LHCN-M2 (cell line): Measurements from ENCODE around the gene LYVE1. TPM values are rescaled to one million over a fixed set of nuclear protein-coding genes. Genes with fewer than 3 reads are reported as not detected.
"Not testable (repeated sequence)": the region's sequence is repeated elsewhere in the genome, so short reads cannot be mapped to it uniquely, and the experiment has no call there.

Experiments used
- DNase-seq: peaks from one replicate; pipeline ENCODE4 v3.0.0-alpha.2; 2012; ENCODE audit warnings: low read depth
- polyA plus RNA-seq: library from polyadenylated mRNA; unstranded; fragments of >200 nt; gene quantifications from one replicate; pipeline ENCODE4 v1.2.1, GENCODE V29; 2012; ENCODE audit warnings: missing spikeins
- total RNA-seq: library from RNA; depleted of rRNA; stranded (reverse); fragments of >200 nt; gene quantifications from 2 replicates; pipeline ENCODE4 v1.2.3, GENCODE V29; 2014; rRNA removed

Gene LYVE1
- total RNA-seq, result 0.06 TPM in 1 of 2 replicates, not detected in the other
- polyA plus RNA-seq, result not detected

- no peak for DNase-seq
These were observed at the start of gene LYVE1 for GRCh38 chr11:10568486-10568941. TSS of gene LYVE1 (minus strand) at chr11:10568665. CDS start at chr11:10568532, 133 bp downstream.

GRCh38 chr11:10617551-10617950 lies 49.1 kb upstream of the LYVE1 start:
- DNase-seq, result no peak

- DNase-seq, result no peak
These were observed 43.8 kb upstream of the LYVE1 start for GRCh38 chr11:10611979-10612862.

DNA sequence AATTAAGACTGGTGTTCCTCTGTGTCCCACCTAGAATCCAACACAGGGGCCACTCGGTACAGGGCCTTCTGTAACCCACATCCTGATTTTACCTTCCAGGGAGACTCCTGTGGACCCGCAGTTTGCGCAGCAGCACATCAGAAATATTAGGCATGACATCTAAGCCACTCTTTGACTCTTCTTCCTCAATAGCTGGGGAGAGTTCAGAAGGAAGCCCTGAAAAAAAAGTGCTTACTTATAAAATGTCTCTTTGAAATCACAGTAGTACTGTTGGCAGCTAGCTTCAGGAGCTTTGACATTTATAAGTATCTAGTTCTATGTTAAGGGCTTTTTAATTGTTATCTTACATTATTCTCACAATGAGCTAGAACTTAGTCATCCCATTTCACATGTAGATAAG lies 41.2 kb upstream of the LYVE1 start:
- DNase-seq, result no peak

- no peak for DNase-seq
These were observed 40.1 kb upstream of the LYVE1 start for GRCh38 chr11:10608584-10608983.

DNA sequence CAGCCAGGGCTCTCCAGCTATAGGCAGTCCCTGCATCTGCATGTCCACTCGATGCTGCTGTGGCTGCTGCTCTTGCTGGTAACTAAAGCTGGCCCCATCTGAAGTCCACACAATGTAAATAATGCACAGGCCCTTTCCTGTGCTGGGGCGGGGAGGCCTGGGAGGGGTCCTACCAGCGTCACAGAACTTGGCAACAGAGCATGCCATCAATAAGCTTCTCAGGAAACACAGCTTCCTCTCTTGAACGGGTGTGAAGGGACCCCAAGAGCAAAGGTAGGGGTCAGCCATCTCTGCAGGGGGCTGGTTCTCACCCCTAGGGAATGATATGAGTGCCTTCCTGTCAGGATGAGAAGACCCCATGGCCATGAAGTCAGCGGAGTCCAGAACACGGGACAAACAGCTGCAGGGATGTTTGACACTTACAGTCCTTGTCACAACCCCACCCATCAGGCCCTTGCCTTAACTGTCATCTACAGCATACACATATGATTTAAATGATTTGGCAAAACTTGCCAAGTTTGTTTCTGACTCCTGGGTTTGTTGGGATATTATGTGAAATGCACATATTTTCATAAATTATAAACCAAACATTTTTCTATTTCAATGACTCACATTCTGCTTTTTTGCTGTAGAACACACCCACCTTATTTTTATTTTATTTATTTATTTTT lies 39.1 kb upstream of the LYVE1 start:
- DNase-seq, result no peak

- peak; percentile 57 for DNase-seq
These were observed 38.2 kb upstream of the LYVE1 start for GRCh38 chr11:10606536-10607208.

- peak; percentile 84 for DNase-seq
These were observed 37.5 kb upstream of the LYVE1 start for GRCh38 chr11:10605941-10606381.

GRCh38 chr11:10604798-10605197 lies 36.3 kb upstream of the LYVE1 start:
- no peak for DNase-seq

DNA sequence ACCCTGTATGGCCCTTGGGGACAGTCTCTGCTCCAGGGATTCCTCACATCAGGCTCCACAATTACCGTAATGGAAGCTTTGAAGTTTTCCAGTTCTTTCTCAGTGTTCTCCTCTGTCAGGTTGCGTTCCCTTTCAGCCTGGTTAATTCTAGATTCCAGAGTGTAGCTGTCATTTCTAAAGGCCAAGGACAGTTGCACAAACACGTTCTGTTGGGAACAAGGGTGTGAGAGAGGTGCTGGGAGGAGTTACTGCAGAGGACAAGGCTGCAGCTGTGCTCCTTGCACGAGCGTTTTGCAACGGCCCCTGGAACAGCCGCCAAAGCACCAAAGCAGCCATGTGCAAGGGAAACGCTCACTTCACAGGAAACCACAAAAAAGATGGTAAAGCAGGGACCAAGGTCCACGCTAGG lies 35.9 kb upstream of the LYVE1 start:
- peak; percentile 93 for DNase-seq

GRCh38 chr11:10603721-10604297 lies 35.3 kb upstream of the LYVE1 start:
- no peak for DNase-seq

DNA sequence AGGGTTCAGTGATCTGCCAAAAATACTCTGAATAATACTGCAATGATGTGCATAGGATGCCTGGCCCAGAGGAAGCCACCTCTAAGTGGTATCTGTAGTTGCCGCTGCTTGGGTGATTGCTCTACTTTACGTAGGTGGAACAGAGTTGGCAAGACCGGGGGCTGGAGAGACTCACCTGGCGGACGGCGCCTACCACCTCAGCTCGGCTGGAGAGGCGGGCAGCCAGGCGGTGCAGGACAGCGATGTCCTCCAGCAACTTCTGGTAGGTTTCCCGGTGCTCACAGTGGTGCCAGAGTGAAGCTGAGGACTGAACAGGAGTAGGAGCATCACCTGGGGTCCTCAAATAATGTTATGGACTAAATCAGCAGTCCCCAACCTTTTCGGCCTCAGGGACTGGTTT lies 34.5 kb upstream of the LYVE1 start:
- no peak for DNase-seq

- no peak for DNase-seq
These were observed 33.9 kb upstream of the LYVE1 start for GRCh38 chr11:10602366-10602765.

DNA sequence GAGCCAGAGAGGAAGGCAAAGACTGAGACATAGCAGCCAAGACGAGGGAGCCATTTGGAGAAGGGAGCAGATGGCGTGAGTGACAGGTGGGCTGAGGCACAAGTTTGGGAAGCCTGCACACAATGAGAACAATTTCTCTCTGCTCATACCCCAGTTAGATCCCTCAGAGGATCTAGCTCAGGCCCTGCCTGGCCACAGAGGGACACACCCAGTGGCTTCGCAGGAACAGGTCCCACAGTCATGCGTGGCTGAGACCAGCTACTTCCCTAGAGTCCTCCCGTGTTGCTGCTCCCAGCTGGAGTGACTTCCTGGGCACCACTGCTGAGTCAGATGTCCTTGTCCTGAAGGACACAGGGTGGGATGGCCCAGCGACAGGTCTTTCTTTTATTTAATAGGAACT lies 33.4 kb upstream of the LYVE1 start:
- no peak for DNase-seq

DNA sequence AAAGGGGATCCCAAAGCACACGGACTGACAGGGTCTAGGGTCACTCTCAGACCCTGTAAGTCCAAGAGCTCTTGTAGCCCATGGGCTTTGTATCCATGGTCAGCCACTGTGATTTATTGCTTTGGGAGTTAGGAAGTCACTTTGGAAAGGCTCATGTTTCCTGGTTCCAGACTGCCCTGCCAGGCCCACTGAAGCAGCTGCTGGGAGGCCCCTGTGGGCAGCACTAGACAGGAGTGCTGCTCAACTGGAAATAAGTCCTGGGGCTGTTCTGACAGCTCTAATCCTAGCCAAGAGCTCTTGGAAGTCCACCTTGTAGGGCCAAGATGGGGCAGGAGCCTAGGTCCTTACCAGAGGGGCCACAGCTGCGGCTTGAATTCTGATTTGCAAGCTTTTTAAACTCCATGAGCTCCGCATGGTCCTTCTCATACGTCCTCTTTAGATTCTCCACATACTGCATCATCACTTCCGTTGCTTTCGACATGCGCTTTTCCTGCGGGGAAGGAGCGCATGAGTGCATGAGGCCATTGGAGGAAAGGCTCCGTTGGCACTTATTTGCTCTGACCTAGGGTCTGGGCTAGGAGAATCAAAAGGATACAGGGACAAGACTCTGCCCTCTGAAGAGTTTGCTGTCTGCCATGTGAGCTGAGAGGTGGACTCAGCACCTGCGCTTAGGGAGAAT lies 32.2 kb upstream of the LYVE1 start:
- DNase-seq, result peak; percentile 53

DNA sequence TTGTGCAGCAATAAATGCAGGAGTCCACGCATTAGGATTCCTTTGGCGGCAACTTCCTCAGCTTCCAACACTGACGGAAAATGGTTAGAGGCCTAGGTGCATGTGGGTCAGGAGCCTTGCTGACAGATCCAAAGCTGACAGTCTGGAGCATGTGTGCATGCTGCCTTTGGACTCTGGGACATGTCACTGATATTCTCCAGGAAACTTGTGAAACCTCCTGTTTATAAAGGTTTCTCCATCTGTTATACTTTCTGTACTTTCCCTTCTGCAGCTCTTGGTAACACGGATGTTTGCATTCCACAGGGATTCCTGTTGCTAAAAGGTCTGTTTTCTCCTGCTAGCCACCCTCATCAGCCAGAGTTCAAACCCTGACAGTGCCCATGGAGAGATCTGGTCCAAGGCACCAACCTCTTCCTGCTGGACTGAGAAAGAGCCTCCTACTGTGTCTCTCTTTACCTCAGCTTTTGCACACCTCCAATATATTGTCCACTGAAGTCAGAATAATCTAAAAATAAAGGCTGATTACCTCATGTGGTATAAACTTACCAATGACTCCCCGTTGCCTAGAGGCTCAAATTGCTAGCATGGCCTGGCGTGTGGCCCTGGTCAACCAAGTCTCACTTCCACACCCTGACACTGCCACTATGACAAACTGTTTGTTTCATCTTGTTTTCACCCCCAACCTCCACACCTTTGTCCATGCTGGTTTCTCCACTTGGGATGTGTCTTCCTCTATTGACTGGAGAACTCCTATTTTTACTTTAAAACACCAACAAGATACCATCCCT lies 31.1 kb upstream of the LYVE1 start:
- peak; percentile 42 for DNase-seq

- no peak for DNase-seq
These were observed 30.4 kb upstream of the LYVE1 start for GRCh38 chr11:10598816-10599215.

- no peak for DNase-seq
These were observed 29.4 kb upstream of the LYVE1 start for GRCh38 chr11:10597877-10598351.

GRCh38 chr11:10595840-10596239 lies 27.4 kb upstream of the LYVE1 start:
- not testable (repeated sequence) for DNase-seq

DNA sequence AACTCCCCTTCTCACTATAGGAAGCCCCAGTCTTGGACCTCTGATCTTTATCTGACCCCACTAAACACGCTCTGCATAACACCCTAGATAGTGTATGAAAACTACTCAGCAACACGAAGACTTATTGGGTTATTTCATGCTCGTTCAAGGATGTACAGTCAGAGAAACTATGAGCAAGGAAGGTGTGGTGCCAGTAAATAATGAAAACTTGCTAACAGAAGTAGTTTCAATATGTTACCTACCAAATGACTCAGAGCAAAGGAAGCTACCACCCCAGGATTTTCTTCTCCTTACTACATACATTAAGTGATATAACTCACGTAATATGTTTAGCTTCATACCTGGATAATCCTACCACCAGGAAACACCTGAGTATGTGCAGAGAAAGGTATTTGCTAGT lies 25.9 kb upstream of the LYVE1 start:
- no peak for DNase-seq
